ENCODE results near the gene MAP4K2.

The MAP4K2 gene

DNA sequence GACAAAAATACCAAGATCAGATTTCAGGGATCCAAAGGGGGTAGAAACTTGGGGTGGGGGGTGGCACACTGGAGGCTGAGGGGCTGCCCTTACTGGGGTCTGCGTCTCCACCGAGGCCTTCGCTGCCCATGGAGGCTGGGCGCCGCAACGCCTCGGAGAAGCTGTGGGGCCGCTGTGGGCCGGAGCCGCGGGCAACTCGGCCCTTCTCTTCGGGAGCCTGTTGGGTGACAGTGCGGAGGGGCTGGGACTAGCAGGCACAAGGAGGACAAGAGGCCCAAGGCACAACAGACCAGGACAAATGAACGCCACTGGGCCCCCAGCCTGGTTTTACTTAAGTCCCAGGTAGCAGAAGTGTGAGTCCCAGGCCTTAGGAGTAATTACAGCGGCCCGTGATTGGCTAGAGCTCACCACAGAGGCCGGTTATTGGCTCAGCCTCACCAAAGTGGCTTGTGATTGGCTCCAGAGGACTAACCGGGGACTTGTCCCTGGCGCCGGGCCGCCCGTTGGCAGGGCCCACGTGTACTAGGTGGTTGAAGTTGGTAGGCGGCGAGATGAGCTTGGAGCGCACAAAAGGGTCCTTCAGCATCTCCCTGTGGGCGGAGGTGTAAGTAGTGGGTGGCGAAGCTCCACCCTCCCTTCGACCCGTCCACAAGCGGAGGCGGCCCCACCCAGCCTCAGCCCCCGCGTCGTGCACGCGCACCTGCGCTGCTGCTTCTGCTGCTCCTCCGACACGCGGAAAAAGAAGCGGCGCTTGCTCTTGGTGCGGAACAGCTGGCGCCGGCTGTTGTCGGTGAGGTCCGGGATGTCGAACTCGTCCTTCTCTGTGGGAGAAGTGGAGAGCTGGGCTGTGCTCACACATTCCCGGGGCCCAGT is 23.8 kb upstream of the MAP4K2 start:
- TF ChIP-seq, protein P1, sequence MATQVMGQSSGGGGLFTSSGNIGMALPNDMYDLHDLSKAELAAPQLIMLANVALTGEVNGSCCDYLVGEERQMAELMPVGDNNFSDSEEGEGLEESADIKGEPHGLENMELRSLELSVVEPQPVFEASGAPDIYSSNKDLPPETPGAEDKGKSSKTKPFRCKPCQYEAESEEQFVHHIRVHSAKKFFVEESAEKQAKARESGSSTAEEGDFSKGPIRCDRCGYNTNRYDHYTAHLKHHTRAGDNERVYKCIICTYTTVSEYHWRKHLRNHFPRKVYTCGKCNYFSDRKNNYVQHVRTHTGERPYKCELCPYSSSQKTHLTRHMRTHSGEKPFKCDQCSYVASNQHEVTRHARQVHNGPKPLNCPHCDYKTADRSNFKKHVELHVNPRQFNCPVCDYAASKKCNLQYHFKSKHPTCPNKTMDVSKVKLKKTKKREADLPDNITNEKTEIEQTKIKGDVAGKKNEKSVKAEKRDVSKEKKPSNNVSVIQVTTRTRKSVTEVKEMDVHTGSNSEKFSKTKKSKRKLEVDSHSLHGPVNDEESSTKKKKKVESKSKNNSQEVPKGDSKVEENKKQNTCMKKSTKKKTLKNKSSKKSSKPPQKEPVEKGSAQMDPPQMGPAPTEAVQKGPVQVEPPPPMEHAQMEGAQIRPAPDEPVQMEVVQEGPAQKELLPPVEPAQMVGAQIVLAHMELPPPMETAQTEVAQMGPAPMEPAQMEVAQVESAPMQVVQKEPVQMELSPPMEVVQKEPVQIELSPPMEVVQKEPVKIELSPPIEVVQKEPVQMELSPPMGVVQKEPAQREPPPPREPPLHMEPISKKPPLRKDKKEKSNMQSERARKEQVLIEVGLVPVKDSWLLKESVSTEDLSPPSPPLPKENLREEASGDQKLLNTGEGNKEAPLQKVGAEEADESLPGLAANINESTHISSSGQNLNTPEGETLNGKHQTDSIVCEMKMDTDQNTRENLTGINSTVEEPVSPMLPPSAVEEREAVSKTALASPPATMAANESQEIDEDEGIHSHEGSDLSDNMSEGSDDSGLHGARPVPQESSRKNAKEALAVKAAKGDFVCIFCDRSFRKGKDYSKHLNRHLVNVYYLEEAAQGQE (IDR thresholded peaks at IDR 0.05; ENCODE audit: low read depth), result no peak
- TF ChIP-seq CEBPB (IDR thresholded peaks at IDR 0.05) (no peak), EP300 (IDR thresholded peaks at IDR 0.05; ENCODE audit: borderline replicate concordance) (no peak), FOXM1 (IDR thresholded peaks at IDR 0.05; ENCODE audit: borderline replicate concordance, low read depth) (no peak), TAF1 (IDR thresholded peaks at IDR 0.05; ENCODE audit: low read depth) (no peak), NFIC (IDR thresholded peaks at IDR 0.05) (no peak), TEAD4 (IDR thresholded peaks at IDR 0.05) (no peak), ZBTB7A (IDR thresholded peaks at IDR 0.05; ENCODE audit: low read depth) (no peak), CREB1 (IDR thresholded peaks at IDR 0.05; ENCODE audit: low read depth) (no peak), EGR1 (IDR thresholded peaks at IDR 0.05) (no peak), TCF12 (IDR thresholded peaks at IDR 0.05; ENCODE audit: low read depth) (no peak), RAD21 (IDR thresholded peaks at IDR 0.05; ENCODE audit: low read depth) (no peak)
- TF ChIP-seq, protein P2, sequence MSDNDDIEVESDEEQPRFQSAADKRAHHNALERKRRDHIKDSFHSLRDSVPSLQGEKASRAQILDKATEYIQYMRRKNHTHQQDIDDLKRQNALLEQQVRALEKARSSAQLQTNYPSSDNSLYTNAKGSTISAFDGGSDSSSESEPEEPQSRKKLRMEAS (IDR thresholded peaks at IDR 0.05), result no peak
- TF ChIP-seq, protein P3, sequence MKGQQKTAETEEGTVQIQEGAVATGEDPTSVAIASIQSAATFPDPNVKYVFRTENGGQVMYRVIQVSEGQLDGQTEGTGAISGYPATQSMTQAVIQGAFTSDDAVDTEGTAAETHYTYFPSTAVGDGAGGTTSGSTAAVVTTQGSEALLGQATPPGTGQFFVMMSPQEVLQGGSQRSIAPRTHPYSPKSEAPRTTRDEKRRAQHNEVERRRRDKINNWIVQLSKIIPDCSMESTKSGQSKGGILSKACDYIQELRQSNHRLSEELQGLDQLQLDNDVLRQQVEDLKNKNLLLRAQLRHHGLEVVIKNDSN (IDR thresholded peaks at IDR 0.05), result no peak

DNA sequence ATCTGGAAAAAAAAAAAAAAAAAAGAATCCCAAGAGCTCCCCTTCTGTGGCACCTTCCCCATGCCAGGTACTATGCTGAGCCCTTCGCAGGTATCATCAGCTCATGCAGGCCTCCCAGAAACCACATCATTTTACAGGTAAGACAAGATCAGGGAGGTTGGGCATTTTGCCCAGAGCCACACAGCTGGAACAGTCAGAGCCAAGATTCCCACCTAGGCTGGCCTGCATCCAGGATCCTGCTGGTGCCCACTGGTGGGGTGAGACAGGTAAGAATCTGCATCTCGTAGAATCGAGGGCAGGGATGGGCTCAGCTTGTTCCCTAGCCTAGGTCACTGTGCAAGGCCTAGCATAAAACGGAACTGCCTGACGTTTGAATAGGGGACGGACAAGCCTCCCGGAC is 23.0 kb upstream of the MAP4K2 start:
- TF ChIP-seq YY1 (IDR thresholded peaks at IDR 0.05; ENCODE audit: low read depth) (no peak), EP300 (IDR thresholded peaks at IDR 0.05; ENCODE audit: borderline replicate concordance) (no peak), TEAD4 (IDR thresholded peaks at IDR 0.05) (no peak), NFIC (IDR thresholded peaks at IDR 0.05) (peak; percentile 69)

DNA sequence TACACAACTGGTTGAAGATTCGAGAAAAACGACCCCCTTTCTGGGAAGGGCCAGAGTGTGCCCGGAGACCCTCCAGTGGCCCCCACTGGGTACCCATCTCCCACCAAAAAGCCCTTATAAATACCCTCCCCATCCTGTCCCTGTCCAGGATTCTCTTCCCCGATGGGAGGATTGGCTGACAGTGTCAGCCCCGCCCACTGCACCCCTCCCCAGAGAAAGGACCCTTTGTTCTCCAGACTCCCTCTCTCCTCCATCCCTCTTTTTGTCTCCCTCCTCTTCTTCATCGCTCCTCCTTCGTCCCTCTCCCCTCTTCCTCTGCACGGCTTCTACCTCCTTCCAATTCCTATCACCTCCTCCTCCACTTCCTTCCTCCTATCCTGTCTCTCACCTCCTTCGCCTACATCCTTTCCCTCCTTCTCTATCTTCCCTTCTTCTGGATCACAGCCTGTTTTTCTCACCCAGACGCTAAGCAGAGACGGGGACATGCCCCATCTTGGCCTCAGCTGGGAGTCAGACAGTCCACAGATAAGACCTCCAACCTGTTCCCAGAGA is 20.6 kb upstream of the MAP4K2 start:
- TF ChIP-seq TEAD4 (IDR thresholded peaks at IDR 0.05), result no peak
- no peak for TF ChIP-seq NFIC (IDR thresholded peaks at IDR 0.05)
- no peak for TF ChIP-seq TAF1 (IDR thresholded peaks at IDR 0.05; ENCODE audit: low read depth)
- TF ChIP-seq TCF12 (IDR thresholded peaks at IDR 0.05; ENCODE audit: low read depth), result no peak
- no peak for TF ChIP-seq CREB1 (IDR thresholded peaks at IDR 0.05; ENCODE audit: low read depth)

DNA sequence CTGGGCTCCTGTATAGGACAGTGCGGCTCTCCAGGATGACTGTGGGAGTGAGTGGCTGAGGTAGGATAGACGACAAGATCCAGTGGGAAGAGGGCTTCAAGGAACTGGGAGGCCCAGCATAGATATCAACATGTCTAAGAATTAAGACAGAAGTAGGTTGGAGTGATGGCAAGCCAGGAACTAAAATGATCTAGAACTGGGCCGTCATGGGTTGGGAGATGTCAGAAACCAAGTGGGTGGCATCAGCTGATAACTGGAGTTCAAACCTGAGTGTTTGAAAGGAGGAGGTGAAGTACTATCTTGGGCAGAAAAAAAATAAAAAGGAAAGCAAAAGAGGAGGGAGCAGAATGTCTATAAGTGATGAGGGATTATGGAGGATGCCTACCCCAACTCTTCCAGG is 14.5 kb upstream of the MAP4K2 start:
- no peak for TF ChIP-seq EGR1 (IDR thresholded peaks at IDR 0.05)
- TF ChIP-seq, protein P2 (IDR thresholded peaks at IDR 0.05), result no peak
- no peak for TF ChIP-seq TCF12 (IDR thresholded peaks at IDR 0.05; ENCODE audit: low read depth)
- TF ChIP-seq ZBTB7A (IDR thresholded peaks at IDR 0.05; ENCODE audit: low read depth), result no peak
- no peak for TF ChIP-seq CREB1 (IDR thresholded peaks at IDR 0.05; ENCODE audit: low read depth)
- no peak for TF ChIP-seq FOXM1 (IDR thresholded peaks at IDR 0.05; ENCODE audit: borderline replicate concordance, low read depth)
- no peak for TF ChIP-seq TEAD4 (IDR thresholded peaks at IDR 0.05)
- TF ChIP-seq, protein P1 (IDR thresholded peaks at IDR 0.05; ENCODE audit: low read depth), result no peak
- no peak for TF ChIP-seq EP300 (IDR thresholded peaks at IDR 0.05; ENCODE audit: borderline replicate concordance)
- no peak for TF ChIP-seq YY1 (IDR thresholded peaks at IDR 0.05; ENCODE audit: low read depth)
- no peak for TF ChIP-seq RAD21 (IDR thresholded peaks at IDR 0.05; ENCODE audit: low read depth)
- no peak for TF ChIP-seq CEBPB (IDR thresholded peaks at IDR 0.05)
- TF ChIP-seq, protein P3 (IDR thresholded peaks at IDR 0.05), result no peak
- TF ChIP-seq NFIC (IDR thresholded peaks at IDR 0.05), result no peak
- no peak for TF ChIP-seq TAF1 (IDR thresholded peaks at IDR 0.05; ENCODE audit: low read depth)

DNA sequence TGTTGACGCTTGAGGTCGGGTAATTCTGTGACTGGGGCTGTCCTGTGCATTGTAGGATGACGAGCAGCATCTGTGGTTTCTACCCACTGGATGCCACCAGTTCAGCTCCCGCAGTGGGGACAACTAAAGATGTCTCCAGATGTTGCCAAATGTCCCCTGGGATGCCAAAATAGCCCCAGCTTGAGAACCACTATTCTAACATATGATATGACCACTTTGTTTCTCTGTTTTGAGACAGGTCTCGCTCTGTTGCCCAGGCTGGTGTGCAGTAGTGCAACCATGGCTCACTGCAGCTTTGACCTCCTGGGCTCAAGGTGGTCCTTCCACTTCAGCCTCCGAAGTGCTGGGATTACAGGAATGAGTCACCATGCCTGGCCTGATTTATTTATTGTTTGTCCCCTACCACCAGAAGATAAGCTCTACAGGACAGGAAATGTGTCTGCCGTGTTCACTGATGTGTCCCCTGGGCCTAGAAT is 11.7 kb upstream of the MAP4K2 start:
- no peak for TF ChIP-seq NFIC (IDR thresholded peaks at IDR 0.05)

DNA sequence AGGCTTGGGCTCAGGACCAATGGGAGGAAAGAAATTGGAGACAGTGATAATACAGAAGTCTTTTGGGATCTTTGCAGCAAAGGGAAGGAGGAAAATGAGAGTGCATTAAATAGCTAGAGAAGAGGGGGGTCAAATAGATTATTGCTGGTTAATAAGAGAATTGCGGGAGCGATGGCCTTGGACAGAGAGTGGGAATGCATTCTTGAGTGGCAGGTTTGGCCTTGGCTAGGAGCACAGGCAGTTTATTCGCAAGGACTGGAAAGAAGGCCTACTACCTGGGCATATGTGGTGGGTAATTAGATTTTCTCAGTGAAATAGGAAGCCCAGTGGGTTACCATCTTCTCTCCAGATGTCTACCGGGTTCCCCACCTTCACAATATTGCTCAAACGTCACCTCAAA is 10.8 kb upstream of the MAP4K2 start:
- no peak for TF ChIP-seq EGR1 (IDR thresholded peaks at IDR 0.05)
- TF ChIP-seq ZBTB7A (IDR thresholded peaks at IDR 0.05; ENCODE audit: low read depth), result no peak
- no peak for TF ChIP-seq TAF1 (IDR thresholded peaks at IDR 0.05; ENCODE audit: low read depth)
